ENCODE measurements around the gene FAM184B.

Gene FAM184B

GRCh38 chr4:17781300-17782287, at the start of gene FAM184B:
TSS of gene FAM184B (minus strand) at chr4:17781621. CDS start at chr4:17781299, 322 bp downstream.
- DNase-seq (ENCODE audit: low spot score) = peak; percentile 29

GRCh38 chr4:17823871-17824669, 42.6 kb upstream of the FAM184B start:
- DNase-seq (ENCODE audit: low spot score) = no peak

DNA sequence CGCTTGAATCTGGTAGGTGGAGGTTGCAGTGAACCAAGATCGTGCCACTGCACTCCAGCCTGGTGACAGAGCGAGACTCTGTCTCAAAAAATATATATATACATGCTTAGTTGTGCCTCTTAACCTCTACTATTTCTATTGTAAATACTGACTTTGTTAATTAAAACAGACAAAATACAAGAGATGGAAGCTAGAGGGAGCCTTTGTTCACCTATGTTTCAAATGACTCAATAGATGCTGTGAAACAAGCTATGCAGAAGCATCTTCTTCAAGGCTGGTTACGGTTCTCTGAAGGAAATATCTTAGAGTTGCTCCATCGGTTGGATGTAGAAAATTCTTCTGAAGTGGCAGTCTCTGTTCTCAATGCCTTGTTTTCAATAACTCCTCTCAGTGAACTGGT, 35.6 kb upstream of the FAM184B start:
- peak; percentile 33 for DNase-seq (ENCODE audit: low spot score)

GRCh38 chr4:17816142-17816541, 34.7 kb upstream of the FAM184B start:
- no peak for DNase-seq (ENCODE audit: low spot score)

- DNase-seq (ENCODE audit: low spot score) = no peak
Observed at GRCh38 chr4:17814140-17814539, 32.7 kb upstream of the FAM184B start.

- DNase-seq (ENCODE audit: low spot score) = no peak
Observed at GRCh38 chr4:17812801-17813200, 31.4 kb upstream of the FAM184B start.

DNA sequence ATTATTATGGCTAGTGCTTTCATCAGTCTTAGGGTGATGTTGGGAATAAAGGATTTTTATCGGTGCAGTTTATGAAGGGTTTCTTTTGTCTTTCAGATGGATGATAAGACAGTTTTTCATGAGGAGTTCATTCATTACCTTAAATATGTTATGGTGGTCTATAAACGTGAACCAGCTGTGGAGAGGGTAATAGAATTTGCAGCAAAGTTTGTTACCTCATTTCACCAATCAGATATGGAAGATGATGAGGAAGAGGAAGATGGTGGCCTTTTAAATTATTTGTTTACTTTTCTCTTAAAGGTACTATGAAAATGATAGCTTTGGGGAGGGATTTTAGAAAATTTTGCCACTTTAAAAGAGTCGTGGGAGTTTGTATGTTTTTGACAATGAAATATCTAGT, 30.7 kb upstream of the FAM184B start:
- no peak for DNase-seq (ENCODE audit: low spot score)

- peak; percentile 15 for DNase-seq (ENCODE audit: low spot score)
Observed at GRCh38 chr4:17811078-17811603, 29.7 kb upstream of the FAM184B start.

DNA sequence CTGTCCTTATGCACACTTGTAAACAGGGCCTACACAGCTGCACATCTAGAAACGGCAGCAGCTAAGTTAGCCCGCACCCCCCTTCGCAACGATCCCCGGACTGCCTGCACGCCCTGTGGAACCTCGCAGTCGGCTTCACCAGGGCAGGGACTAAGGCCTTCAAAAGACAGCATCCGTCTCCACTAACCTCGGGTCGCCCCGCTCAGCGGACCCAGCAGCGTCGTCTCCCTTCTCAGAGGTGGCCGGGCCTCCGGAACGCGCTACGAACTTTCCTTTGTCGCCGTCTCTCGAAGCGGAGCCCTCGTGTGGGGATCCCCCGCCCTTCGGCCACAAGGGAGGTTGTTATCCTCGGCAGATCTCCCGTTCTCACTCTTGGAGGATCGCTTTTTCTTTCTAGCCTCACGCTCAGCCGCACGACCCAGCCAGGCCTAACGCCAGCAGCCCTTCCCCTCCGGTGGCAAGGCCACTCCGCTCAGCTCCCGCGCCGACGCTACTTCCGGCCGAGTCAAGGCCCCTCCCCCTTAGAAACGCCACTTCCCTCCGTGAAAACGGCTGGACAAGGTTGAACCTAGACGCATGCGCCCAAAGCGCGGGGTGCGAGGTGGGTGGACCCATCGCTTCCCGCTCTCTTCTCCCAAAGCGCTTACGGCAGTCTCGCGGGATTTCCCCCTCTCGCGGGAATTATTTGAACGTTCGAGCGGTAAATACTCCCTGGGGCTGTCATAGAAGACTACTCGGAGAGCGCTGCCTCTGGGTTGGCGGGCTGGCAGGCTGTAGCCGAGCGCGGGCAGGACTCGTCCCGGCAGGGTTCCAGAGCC, 29.0 kb upstream of the FAM184B start, which contains the start of the genes DCAF16 and NCAPG:
Gene DCAF16 (minus strand): TSS at position 498 of the 818 bp plus-strand sequence. CDS start 6,616 bp downstream, outside the sequence.
Gene NCAPG (plus strand): TSS at position 720 of the 818 bp plus-strand sequence. CDS start 99 bp downstream, outside the sequence.
- peak; percentile 98 for DNase-seq (ENCODE audit: low spot score)

DNA sequence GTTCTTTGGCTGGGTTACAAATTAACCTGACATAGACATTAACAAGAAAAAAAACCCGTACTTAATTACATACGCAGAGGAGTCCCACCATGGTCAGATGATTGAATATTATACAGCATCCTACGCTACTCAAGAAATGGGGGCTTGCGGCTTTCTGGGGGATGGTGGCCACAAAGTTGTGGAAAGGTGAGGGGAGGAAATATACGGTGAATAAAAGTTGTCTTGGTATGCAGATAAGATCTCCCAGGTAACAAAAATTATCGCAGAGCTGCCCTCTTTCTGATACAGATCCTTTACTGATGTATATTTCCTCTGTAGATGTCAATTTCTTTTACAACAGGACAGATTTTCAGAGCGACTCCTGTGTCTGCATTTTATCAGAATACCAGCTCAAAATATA, 28.2 kb upstream of the FAM184B start:
- no peak for DNase-seq (ENCODE audit: low spot score)

- no peak for DNase-seq (ENCODE audit: low spot score)
Observed at GRCh38 chr4:17807446-17807845, 26.0 kb upstream of the FAM184B start.

GRCh38 chr4:17805580-17806155, 24.2 kb upstream of the FAM184B start:
- no peak for DNase-seq (ENCODE audit: low spot score)

DNA sequence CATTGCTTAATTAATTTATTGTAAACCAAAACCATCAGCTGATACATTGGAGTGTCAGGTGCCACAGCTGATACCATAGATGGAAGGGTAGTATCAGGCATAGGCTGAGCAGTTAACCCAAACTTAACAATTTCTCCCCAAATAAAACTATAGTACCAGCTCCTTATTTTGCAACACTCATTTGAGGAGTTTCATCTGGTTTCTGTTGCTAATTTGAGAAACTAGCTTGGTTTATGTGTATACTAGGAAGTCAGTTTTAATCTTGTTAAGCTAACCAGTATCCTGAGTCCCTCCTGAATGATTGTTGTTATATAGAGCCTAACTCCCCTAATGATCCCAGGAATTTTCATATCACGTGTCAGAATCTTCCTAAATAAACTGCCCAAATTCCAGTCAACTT, 16.4 kb upstream of the FAM184B start:
- DNase-seq (ENCODE audit: low spot score) = no peak

DNA sequence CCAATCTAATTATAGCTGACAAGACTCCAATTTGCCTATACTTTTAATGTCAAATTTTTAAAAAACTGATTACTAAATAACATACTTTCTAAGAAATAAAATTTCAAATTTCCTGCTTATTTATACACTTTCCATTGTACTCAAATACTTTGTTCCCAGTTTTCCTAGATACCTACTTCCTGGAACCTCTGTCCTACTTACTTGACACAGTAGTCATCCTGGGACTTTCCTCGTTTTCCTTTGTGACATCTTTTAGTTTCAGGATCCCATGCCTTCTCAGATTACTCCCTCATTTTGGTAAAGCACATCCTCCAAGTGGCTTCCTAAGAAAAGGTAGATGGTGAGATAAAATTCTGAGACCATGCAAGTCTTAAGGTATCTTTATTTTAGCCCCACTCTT, 13.3 kb upstream of the FAM184B start:
- DNase-seq (ENCODE audit: low spot score) = no peak

DNA sequence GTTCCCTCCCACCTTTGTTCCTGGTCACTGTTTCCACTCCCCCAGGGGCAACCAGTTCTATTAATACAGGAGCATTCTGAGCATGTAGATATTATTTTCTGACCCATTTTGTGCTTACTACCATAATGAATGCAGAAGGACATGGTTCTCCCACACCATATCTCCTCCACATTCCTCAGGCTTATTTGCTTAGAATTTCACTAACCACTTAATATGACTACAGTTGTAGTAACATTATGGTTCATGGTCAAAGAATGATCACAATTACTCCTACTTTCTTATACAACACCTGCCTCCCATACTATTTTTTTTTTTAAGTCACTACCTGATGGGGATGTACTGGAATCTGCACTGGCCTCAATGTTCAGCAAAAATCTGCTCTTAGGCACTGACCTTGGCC, 7.5 kb upstream of the FAM184B start:
- no peak for DNase-seq (ENCODE audit: low spot score)

- no peak for DNase-seq (ENCODE audit: low spot score)
Observed at GRCh38 chr4:17787315-17787714, 5.9 kb upstream of the FAM184B start.

DNA sequence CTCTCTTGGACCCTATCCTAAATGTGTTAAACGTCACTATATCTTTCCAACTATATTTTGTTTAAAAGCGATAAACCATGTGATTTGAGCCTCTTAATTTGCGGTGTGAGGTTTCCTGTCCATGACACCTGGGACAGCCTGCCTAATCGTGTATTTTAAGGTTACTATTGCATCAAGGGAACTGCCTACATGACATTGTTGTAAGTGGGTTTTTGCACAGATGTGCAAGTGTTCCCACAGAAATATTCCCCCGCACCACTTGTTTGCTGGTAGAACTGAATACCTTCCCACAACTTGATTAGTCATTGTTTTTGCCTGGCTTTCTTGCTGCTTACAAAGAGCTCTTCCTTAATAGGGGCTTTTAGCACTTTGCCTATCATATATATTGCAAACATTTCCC, 5.1 kb upstream of the FAM184B start:
- DNase-seq (ENCODE audit: low spot score) = no peak

GRCh38 chr4:17785858-17786257, 4.4 kb upstream of the FAM184B start:
- DNase-seq (ENCODE audit: low spot score) = no peak

DNA sequence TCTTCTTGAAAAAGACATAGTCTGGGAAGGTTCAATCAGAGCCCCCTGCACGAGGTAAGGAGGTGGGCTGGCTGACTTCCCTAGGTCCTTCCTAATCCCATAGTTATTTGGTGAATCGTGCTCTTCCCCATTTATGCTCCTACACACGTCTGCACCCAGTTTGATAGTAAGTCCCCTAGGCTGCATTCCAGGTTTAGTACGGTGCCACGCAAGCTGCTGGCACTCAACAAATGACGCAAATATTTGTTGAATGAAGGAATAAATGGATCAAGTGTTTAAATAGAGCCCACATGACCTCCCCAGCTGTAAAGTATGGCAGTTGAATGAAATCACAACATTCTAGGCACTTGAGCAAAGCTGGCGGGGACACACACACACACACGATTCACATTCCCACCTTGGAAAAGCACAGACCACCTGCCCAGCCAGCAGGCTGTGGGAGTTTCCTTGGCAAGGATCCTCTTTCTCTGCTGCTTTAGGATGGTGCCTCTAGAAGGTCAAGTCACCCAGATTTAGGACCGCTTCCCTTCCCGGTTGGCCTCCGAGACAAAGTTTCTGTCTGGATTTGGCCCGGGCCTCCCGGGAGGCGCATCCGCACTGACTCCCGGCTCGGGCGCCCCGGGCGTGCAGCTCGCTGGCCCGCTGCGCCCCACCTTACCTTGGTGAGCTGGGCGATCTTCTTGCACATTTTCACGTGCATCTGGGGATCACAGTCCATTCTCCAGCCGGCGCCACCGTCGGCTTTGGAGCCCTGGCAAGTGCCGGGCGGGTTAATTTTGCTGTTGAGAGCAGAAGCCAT, 721 bp downstream of the FAM184B start:
- peak; percentile 28 for DNase-seq (ENCODE audit: low spot score)

DNA sequence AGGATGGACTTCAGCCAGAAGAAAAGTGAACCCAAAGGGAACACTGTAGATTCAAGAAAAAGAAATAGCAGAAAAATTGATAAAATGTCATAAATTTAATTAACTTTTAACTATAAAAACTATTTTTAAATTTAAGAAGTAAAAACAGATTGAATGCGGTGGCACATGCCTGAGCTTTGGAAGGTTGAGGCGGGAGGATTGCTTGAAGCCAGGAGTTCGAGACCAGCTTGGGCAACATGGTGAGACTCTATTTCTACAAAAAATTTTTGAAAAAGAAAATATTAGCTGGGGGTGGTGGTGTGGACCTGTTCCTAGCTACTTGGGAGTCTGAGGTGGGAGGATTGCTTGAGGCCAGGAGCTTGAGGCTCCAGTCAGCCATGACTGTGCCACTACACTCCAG, 3.0 kb downstream of the FAM184B start:
- DNase-seq (ENCODE audit: low spot score) = no peak

Data from AG08396 (cell line).